ENCODE data around the gene COLEC12.
A peak's percentile ranks its signal among the peaks of the same experiment; 100 is the strongest.

COLEC12 gene

DNA sequence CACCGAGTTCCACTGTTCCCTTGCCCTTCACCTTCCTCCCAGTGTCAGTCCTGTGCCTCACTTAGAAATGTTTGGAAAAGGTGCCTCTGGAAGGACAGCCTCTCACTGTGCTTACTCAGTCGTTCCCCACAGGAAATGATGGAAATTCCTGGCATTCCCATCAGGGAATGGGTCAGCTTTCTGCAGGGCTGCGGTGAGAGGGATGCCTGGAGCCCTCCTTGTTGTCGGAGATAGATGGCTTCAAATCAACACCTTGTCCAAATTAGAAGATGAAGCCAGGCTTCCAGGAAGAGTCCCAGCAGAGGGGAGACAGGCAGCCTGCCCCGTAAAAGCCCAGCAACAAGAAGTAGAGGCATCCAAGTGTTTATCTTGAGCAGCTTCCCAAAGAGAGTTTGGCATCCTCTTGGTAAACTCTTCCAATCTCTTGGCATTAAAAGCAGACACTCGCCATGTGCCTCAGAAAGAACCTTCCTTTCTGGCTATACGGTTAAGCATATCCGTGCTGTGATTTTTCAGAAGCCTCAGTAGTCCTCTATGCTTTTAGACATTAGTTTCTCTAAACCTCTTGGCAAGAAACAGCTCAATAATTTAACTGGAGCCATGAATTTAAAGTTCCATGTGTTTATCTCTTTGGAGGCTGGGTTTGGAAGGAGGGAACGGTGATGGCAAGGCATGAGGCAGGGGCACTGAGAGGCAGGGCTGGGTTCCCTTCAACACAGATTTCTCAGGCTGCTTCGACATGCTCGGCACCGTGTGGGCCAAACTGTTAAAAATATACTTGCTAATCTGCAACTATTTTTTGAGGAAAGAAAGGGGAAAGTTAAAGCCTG is 25.1 kb downstream of the COLEC12 start:
- TF ChIP-seq, protein P1, sequence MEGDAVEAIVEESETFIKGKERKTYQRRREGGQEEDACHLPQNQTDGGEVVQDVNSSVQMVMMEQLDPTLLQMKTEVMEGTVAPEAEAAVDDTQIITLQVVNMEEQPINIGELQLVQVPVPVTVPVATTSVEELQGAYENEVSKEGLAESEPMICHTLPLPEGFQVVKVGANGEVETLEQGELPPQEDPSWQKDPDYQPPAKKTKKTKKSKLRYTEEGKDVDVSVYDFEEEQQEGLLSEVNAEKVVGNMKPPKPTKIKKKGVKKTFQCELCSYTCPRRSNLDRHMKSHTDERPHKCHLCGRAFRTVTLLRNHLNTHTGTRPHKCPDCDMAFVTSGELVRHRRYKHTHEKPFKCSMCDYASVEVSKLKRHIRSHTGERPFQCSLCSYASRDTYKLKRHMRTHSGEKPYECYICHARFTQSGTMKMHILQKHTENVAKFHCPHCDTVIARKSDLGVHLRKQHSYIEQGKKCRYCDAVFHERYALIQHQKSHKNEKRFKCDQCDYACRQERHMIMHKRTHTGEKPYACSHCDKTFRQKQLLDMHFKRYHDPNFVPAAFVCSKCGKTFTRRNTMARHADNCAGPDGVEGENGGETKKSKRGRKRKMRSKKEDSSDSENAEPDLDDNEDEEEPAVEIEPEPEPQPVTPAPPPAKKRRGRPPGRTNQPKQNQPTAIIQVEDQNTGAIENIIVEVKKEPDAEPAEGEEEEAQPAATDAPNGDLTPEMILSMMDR (conservative IDR thresholded peaks at IDR 0.05; ENCODE audit: low read depth, low read length), result no peak
- DNase-seq (ENCODE audit: low read depth), result peak; percentile 63
- no peak overlapping the region for H3K4me3 ChIP-seq (ENCODE audit: low read depth, low read length)

DNA sequence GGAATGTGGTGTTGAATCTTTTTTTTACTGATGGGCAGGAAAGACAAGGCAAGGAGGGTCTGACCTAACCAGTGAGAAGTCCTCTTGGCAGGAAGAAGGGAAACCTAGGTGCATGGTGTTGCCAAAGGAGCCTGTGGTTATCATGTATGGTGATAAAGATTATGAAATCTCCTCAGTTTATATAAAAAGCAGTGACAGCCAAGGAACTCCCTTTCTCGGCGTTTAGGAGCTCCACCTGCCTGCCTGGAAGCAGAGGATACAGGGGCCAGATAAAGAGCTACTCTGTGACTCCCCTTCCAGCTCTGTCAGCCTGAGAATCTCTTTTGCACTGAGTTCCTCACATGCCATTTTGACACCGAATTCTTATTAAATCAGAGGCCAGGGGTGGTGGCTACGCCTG is 26.1 kb downstream of the COLEC12 start:
- no peak overlapping the region for H3K4me3 ChIP-seq (ENCODE audit: low read depth, low read length)
- TF ChIP-seq, protein P1 (conservative IDR thresholded peaks at IDR 0.05; ENCODE audit: low read depth, low read length), result no peak
- DNase-seq (ENCODE audit: low read depth), result no peak

DNA sequence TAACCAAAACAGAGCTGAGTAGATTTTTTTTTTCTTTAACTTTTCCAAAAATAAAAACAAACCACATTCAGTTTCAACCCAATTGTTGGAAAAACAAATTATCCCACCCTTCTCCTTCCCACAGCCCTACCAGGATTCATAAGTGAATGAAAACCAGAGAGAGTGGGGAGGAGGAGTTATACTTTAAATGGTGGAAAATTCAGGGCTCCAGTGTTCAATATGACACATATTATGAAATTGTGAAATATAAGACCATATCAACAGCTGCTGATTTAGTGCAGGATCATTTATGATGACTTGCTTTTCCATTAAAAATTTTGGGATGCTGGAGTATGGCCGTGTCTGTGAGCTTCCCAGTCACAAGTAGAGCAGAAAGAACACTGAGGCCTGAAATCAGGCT is 26.7 kb downstream of the COLEC12 start:
- DNase-seq (ENCODE audit: low read depth), result no peak
- TF ChIP-seq, protein P1 (conservative IDR thresholded peaks at IDR 0.05; ENCODE audit: low read depth, low read length), result no peak

GRCh38 chr18:471716-472115 is 28.8 kb downstream of the COLEC12 start:
- DNase-seq (ENCODE audit: low read depth), result no peak
- no peak overlapping the region for H3K4me3 ChIP-seq (ENCODE audit: low read depth, low read length)
- TF ChIP-seq, protein P1 (conservative IDR thresholded peaks at IDR 0.05; ENCODE audit: low read depth, low read length), result no peak

More for the DNA sequence above, 26.7 kb downstream of the COLEC12 start:
- no peak overlapping the region for H3K4me3 ChIP-seq (ENCODE audit: low read depth, low read length)

GRCh38 chr18:470661-471501 is 29.6 kb downstream of the COLEC12 start:
- peak; percentile 85 for DNase-seq (ENCODE audit: low read depth)
- TF ChIP-seq, protein P1 (conservative IDR thresholded peaks at IDR 0.05; ENCODE audit: low read depth, low read length), result no peak
- H3K4me3 ChIP-seq (ENCODE audit: low read depth, low read length), result no peak overlapping the region

GRCh38 chr18:468955-469790 is 31.3 kb downstream of the COLEC12 start:
- DNase-seq (ENCODE audit: low read depth), result no peak
- TF ChIP-seq, protein P1 (conservative IDR thresholded peaks at IDR 0.05; ENCODE audit: low read depth, low read length), result no peak
- no peak overlapping the region for H3K4me3 ChIP-seq (ENCODE audit: low read depth, low read length)

All from choroid plexus epithelial cell (primary cell).